ENCODE measurements around the gene EMC7. TPM values are rescaled to one million over a fixed set of nuclear protein-coding genes. Genes with fewer than 3 reads are reported as not detected.

The EMC7 gene
- total and polyA plus RNA-seq, 2 donors, result 27.3 to 59.1 TPM

GRCh38 chr15:34070003-34070402 is 31.7 kb downstream of the EMC7 start:
- 94% methylated on average over 6 of the region's 6 CpGs for WGBS
- DNase-seq (ENCODE audit: low read depth in 6 of 9, low spot score in 9 of 9), result no peak
- no peaks in the 10 kb centered on the region for H3K9me3 ChIP-seq (ENCODE audit: control insufficient read depth in 2 of 2, insufficient read depth in 1 of 2, low read length in 1 of 2)
- H3K36me3 ChIP-seq (ENCODE audit: control insufficient read depth in 2 of 2, insufficient read depth in 2 of 2, low read length in 1 of 2), result no peaks in the 10 kb centered on the region
- no peak overlapping the region for H3K4me3 ChIP-seq (ENCODE audit: low read length in 2 of 2)
- H3K4me1 ChIP-seq (ENCODE audit: control insufficient read depth in 2 of 2, insufficient read depth in 2 of 2, low read length in 2 of 2), result no peaks in the 10 kb centered on the region
- no peak overlapping the region for H3K27ac ChIP-seq (ENCODE audit: low read depth in 1 of 2, low read length in 1 of 2)
- H3K27me3 ChIP-seq (ENCODE audit: control insufficient read depth in 2 of 2, insufficient read depth in 1 of 2, low read length in 1 of 2), result no peaks in the 10 kb centered on the region

- 95% methylated on average over 8 of the region's 8 CpGs for WGBS
- Histone ChIP-seq H3K4me1 (ENCODE audit: control insufficient read depth in 2 of 2, insufficient read depth in 2 of 2, low read length in 2 of 2) (no peaks in the 10 kb centered on the region), H3K27ac (ENCODE audit: low read depth in 1 of 2, low read length in 1 of 2) (no peak overlapping the region), H3K36me3 (ENCODE audit: control insufficient read depth in 2 of 2, insufficient read depth in 2 of 2, low read length in 1 of 2) (no peaks in the 10 kb centered on the region), H3K27me3 (ENCODE audit: control insufficient read depth in 2 of 2, insufficient read depth in 1 of 2, low read length in 1 of 2) (no peaks in the 10 kb centered on the region), H3K4me3 (ENCODE audit: low read length in 2 of 2) (no peak overlapping the region), H3K9me3 (ENCODE audit: control insufficient read depth in 2 of 2, insufficient read depth in 1 of 2, low read length in 1 of 2) (no peaks in the 10 kb centered on the region)
- DNase-seq (ENCODE audit: low read depth in 6 of 9, low spot score in 9 of 9), result no peak
Measured at GRCh38 chr15:34065941-34066340, 35.7 kb downstream of the EMC7 start.

- Histone ChIP-seq H3K9me3 (ENCODE audit: control insufficient read depth in 2 of 2, insufficient read depth in 1 of 2, low read length in 1 of 2) (no peaks in the 10 kb centered on the region), H3K27me3 (ENCODE audit: control insufficient read depth in 2 of 2, insufficient read depth in 1 of 2, low read length in 1 of 2) (no peaks in the 10 kb centered on the region), H3K36me3 (ENCODE audit: control insufficient read depth in 2 of 2, insufficient read depth in 2 of 2, low read length in 1 of 2) (no peaks in the 10 kb centered on the region), H3K27ac (ENCODE audit: low read depth in 1 of 2, low read length in 1 of 2) (no peak overlapping the region), H3K4me3 (ENCODE audit: low read length in 2 of 2) (no peak overlapping the region), H3K4me1 (ENCODE audit: control insufficient read depth in 2 of 2, insufficient read depth in 2 of 2, low read length in 2 of 2) (no peaks in the 10 kb centered on the region)
- 96% methylated on average over 3 of the region's 3 CpGs for WGBS
- no peak for DNase-seq (ENCODE audit: low read depth in 6 of 9, low spot score in 9 of 9)
Measured at GRCh38 chr15:34065261-34065660, 36.4 kb downstream of the EMC7 start.

- Histone ChIP-seq H3K4me3 (ENCODE audit: low read length in 2 of 2) (no peak overlapping the region), H3K27me3 (ENCODE audit: control insufficient read depth in 2 of 2, insufficient read depth in 1 of 2, low read length in 1 of 2) (no peaks in the 10 kb centered on the region), H3K9me3 (ENCODE audit: control insufficient read depth in 2 of 2, insufficient read depth in 1 of 2, low read length in 1 of 2) (no peaks in the 10 kb centered on the region), H3K4me1 (ENCODE audit: control insufficient read depth in 2 of 2, insufficient read depth in 2 of 2, low read length in 2 of 2) (no peaks in the 10 kb centered on the region), H3K36me3 (ENCODE audit: control insufficient read depth in 2 of 2, insufficient read depth in 2 of 2, low read length in 1 of 2) (no peaks in the 10 kb centered on the region), H3K27ac (ENCODE audit: low read depth in 1 of 2, low read length in 1 of 2) (no peak overlapping the region)
- WGBS, result 0% methylated on average over 1 of the region's 1 CpG
- DNase-seq (ENCODE audit: low read depth in 6 of 9, low spot score in 9 of 9), result no peak
Measured at GRCh38 chr15:34064438-34064837, 37.2 kb downstream of the EMC7 start.

- Histone ChIP-seq H3K27ac (ENCODE audit: low read depth in 1 of 2, low read length in 1 of 2) (no peak overlapping the region), H3K4me3 (ENCODE audit: low read length in 2 of 2) (no peak overlapping the region), H3K4me1 (ENCODE audit: control insufficient read depth in 2 of 2, insufficient read depth in 2 of 2, low read length in 2 of 2) (no peaks in the 10 kb centered on the region), H3K9me3 (ENCODE audit: control insufficient read depth in 2 of 2, insufficient read depth in 1 of 2, low read length in 1 of 2) (no peaks in the 10 kb centered on the region), H3K27me3 (ENCODE audit: control insufficient read depth in 2 of 2, insufficient read depth in 1 of 2, low read length in 1 of 2) (no peaks in the 10 kb centered on the region), H3K36me3 (ENCODE audit: control insufficient read depth in 2 of 2, insufficient read depth in 2 of 2, low read length in 1 of 2) (no peaks in the 10 kb centered on the region)
- no peak for DNase-seq (ENCODE audit: low read depth in 6 of 9, low spot score in 9 of 9)
- WGBS, result 93% methylated on average over 3 of the region's 3 CpGs
Measured at GRCh38 chr15:34059946-34060345, 41.7 kb downstream of the EMC7 start.

GRCh38 chr15:34059476-34059875 is 42.2 kb downstream of the EMC7 start:
- Histone ChIP-seq H3K4me3 (ENCODE audit: low read length in 2 of 2) (no peak overlapping the region), H3K27ac (ENCODE audit: low read depth in 1 of 2, low read length in 1 of 2) (no peak overlapping the region), H3K4me1 (ENCODE audit: control insufficient read depth in 2 of 2, insufficient read depth in 2 of 2, low read length in 2 of 2) (no peaks in the 10 kb centered on the region), H3K36me3 (ENCODE audit: control insufficient read depth in 2 of 2, insufficient read depth in 2 of 2, low read length in 1 of 2) (no peaks in the 10 kb centered on the region), H3K9me3 (ENCODE audit: control insufficient read depth in 2 of 2, insufficient read depth in 1 of 2, low read length in 1 of 2) (no peaks in the 10 kb centered on the region), H3K27me3 (ENCODE audit: control insufficient read depth in 2 of 2, insufficient read depth in 1 of 2, low read length in 1 of 2) (no peaks in the 10 kb centered on the region)
- DNase-seq (ENCODE audit: low read depth in 6 of 9, low spot score in 9 of 9), result no peak
- WGBS, result 85% methylated on average over 2 of the region's 2 CpGs

GRCh38 chr15:34056911-34057310 is 44.8 kb downstream of the EMC7 start:
- Histone ChIP-seq H3K27me3 (ENCODE audit: control insufficient read depth in 2 of 2, insufficient read depth in 1 of 2, low read length in 1 of 2) (no peaks in the 10 kb centered on the region), H3K4me3 (ENCODE audit: low read length in 2 of 2) (no peak overlapping the region), H3K27ac (ENCODE audit: low read depth in 1 of 2, low read length in 1 of 2) (no peak overlapping the region), H3K36me3 (ENCODE audit: control insufficient read depth in 2 of 2, insufficient read depth in 2 of 2, low read length in 1 of 2) (no peaks in the 10 kb centered on the region), H3K9me3 (ENCODE audit: control insufficient read depth in 2 of 2, insufficient read depth in 1 of 2, low read length in 1 of 2) (no peaks in the 10 kb centered on the region), H3K4me1 (ENCODE audit: control insufficient read depth in 2 of 2, insufficient read depth in 2 of 2, low read length in 2 of 2) (no peaks in the 10 kb centered on the region)
- WGBS, result 97% methylated on average over 5 of the region's 5 CpGs
- DNase-seq (ENCODE audit: low read depth in 6 of 9, low spot score in 9 of 9), result no peak

GRCh38 chr15:34055868-34056595 is 45.6 kb downstream of the EMC7 start:
- DNase-seq (ENCODE audit: low read depth in 6 of 9, low spot score in 9 of 9), result no peak

GRCh38 chr15:34054081-34054707 is 47.5 kb downstream of the EMC7 start:
- H3K27ac ChIP-seq (ENCODE audit: low read depth in 1 of 2, low read length in 1 of 2), result no peak overlapping the region
- H3K36me3 ChIP-seq (ENCODE audit: control insufficient read depth in 2 of 2, insufficient read depth in 2 of 2, low read length in 1 of 2), result no peaks in the 10 kb centered on the region
- no peaks in the 10 kb centered on the region for H3K27me3 ChIP-seq (ENCODE audit: control insufficient read depth in 2 of 2, insufficient read depth in 1 of 2, low read length in 1 of 2)
- no peaks in the 10 kb centered on the region for H3K9me3 ChIP-seq (ENCODE audit: control insufficient read depth in 2 of 2, insufficient read depth in 1 of 2, low read length in 1 of 2)
- no peak overlapping the region for H3K4me3 ChIP-seq (ENCODE audit: low read length in 2 of 2)
- no peaks in the 10 kb centered on the region for H3K4me1 ChIP-seq (ENCODE audit: control insufficient read depth in 2 of 2, insufficient read depth in 2 of 2, low read length in 2 of 2)
- 98% methylated on average over 3 of the region's 3 CpGs for WGBS
- DNase-seq (ENCODE audit: low read depth in 6 of 9, low spot score in 9 of 9), result no peak

More at GRCh38 chr15:34055868-34056595, 45.6 kb downstream of the EMC7 start:
- no peak overlapping the region for H3K4me3 ChIP-seq (ENCODE audit: low read length in 2 of 2)
- no peak overlapping the region for H3K27ac ChIP-seq (ENCODE audit: low read depth in 1 of 2, low read length in 1 of 2)
- no peaks in the 10 kb centered on the region for H3K27me3 ChIP-seq (ENCODE audit: control insufficient read depth in 2 of 2, insufficient read depth in 1 of 2, low read length in 1 of 2)
- H3K4me1 ChIP-seq (ENCODE audit: control insufficient read depth in 2 of 2, insufficient read depth in 2 of 2, low read length in 2 of 2), result no peaks in the 10 kb centered on the region
- H3K9me3 ChIP-seq (ENCODE audit: control insufficient read depth in 2 of 2, insufficient read depth in 1 of 2, low read length in 1 of 2), result no peaks in the 10 kb centered on the region
- H3K36me3 ChIP-seq (ENCODE audit: control insufficient read depth in 2 of 2, insufficient read depth in 2 of 2, low read length in 1 of 2), result no peaks in the 10 kb centered on the region
- 97% methylated on average over 3 of the region's 3 CpGs for WGBS
